ENCODE measurements around the gene PSAP.

DNA sequence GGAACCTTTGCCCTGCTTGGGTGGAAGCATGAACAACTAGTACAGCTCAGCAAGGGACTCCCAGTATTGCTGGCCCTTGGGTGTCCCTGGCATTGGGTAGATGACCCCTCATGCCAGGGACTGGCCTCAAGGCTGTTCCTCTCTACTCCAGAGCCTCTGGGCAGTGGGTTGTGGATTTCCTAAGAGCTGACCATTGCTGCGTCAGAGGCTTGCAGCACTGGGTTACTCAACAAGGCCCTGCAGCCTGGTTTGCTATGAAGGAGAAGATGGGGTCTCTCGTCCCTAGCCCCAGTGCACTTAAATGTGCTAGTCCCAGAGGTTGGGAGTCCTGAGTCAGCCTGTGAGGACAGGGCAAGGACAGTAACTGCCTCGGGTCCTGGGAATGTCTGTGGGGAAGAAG lies 80.3 kb downstream of the PSAP start:
- TF ChIP-seq, protein P1, sequence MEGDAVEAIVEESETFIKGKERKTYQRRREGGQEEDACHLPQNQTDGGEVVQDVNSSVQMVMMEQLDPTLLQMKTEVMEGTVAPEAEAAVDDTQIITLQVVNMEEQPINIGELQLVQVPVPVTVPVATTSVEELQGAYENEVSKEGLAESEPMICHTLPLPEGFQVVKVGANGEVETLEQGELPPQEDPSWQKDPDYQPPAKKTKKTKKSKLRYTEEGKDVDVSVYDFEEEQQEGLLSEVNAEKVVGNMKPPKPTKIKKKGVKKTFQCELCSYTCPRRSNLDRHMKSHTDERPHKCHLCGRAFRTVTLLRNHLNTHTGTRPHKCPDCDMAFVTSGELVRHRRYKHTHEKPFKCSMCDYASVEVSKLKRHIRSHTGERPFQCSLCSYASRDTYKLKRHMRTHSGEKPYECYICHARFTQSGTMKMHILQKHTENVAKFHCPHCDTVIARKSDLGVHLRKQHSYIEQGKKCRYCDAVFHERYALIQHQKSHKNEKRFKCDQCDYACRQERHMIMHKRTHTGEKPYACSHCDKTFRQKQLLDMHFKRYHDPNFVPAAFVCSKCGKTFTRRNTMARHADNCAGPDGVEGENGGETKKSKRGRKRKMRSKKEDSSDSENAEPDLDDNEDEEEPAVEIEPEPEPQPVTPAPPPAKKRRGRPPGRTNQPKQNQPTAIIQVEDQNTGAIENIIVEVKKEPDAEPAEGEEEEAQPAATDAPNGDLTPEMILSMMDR (IDR thresholded peaks at IDR 0.05): no peak
- no peak for TF ChIP-seq POLR2A (IDR thresholded peaks at IDR 0.05)
